K562 (cell line): ENCODE results near the gene MOB3B. TPM values are rescaled to one million over a fixed set of nuclear protein-coding genes. Genes with fewer than 3 reads are reported as not detected.

Experiments
- BACH1 ChIP-seq: fragments of 200-800 bp; sonication (Bioruptor generic); IDR thresholded peaks from 2 replicates; pipeline ENCODE4 v1.6.1; 2016; ENCODE audit warnings: missing genetic modification characterization, missing compliant biosample characterization
- BRD9 ChIP-seq: fragments of 450-650 bp; IDR thresholded peaks from 2 replicates; pipeline ENCODE4 v1.6.1; 2018; ENCODE audit warnings: low read depth; ENCODE audit not compliant: partially characterized antibody
- BRF1 ChIP-seq: IDR thresholded peaks from 3 replicates; pipeline ENCODE4 v1.6.1; 2011; ENCODE audit warnings: borderline replicate concordance, mild to moderate bottlenecking; ENCODE audit not compliant: insufficient read length; ENCODE audit errors: extremely low read depth
- E4F1 ChIP-seq: fragments of 250-450 bp; sonication (Bioruptor Pico); IDR thresholded peaks from 2 replicates; pipeline ENCODE4 v1.5.0; 2021; ENCODE audit warnings: mild to moderate bottlenecking, borderline replicate concordance
- ELK3 ChIP-seq: fragments of 450-650 bp; formaldehyde crosslinking; IDR thresholded peaks from 2 replicates; pipeline ENCODE4 v1.4.0; 2020; ENCODE audit warnings: mild to moderate bottlenecking
- ILF3 ChIP-seq: fragments of 450-650 bp; IDR thresholded peaks from 2 replicates; pipeline ENCODE4 v1.6.1; 2018; ENCODE audit warnings: antibody characterized with exemption, mild to moderate bottlenecking, moderate library complexity, borderline replicate concordance
- PTRF ChIP-seq: fragments of 450-650 bp; IDR thresholded peaks from 2 replicates; pipeline ENCODE4 v1.6.1; 2016; ENCODE audit warnings: mild to moderate bottlenecking, missing genetic modification characterization, missing compliant biosample characterization
- RREB1 ChIP-seq: fragments of 250-450 bp; sonication (Bioruptor Pico); IDR thresholded peaks from 2 replicates; pipeline ENCODE4 v1.4.0; 2020
- TRIM24 ChIP-seq, 2 experiments: fragments of 450-650 bp; IDR thresholded peaks; 2 replicates each; pipeline ENCODE4 v1.6.1; 2016
- ZNF197 ChIP-seq: fragments of 200-800 bp; sonication (Bioruptor generic); IDR thresholded peaks from 2 replicates; pipeline ENCODE4 v1.6.1; 2016; ENCODE audit warnings: low read depth, missing genetic modification characterization, missing compliant biosample characterization
- polyA plus RNA-seq, 8 experiments: library from polyadenylated mRNA; depleted of rRNA in 4 of 8; stranded (reverse) in 5 of 8; unstranded in 3 of 8; fragments of >200 nt; fragmentation: Nextera tagmentation in 2 of 8; fragmentation: Illumina TruSeq in 1 of 8; extraction: Ambion mirVana in 2 of 8; extraction: Trizol in 1 of 8; gene quantifications; 2 replicates each; pipeline versions ENCODE4 v1.2.1 to v1.2.3, GENCODE V29; 2011 to 2014; ENCODE audit warnings: inconsistent platforms in 1 of 8, missing spikeins in 1 of 8
- total RNA-seq, 7 experiments: library from RNA; depleted of rRNA in 6 of 7; stranded (reverse); fragments of >200 nt in 6 of 7; fragmentation: Illumina TruSeq in 2 of 7; extraction: Trizol in 2 of 7; gene quantifications; 2 replicates each; pipeline versions ENCODE4 v1.2.1 to v1.2.3, GENCODE V29; 2011 to 2021; ENCODE audit warnings: low replicate concordance in 1 of 7

The MOB3B gene
- total and polyA plus RNA-seq, 9 of the 15 experiments (the other 6 are each of a cell fraction or from before 2014, with no cell fraction given), result 3.6 to 12.8 (median 7.2) TPM

- TF ChIP-seq ELK3 (CRISPR knock-in tag), result no peak
- TF ChIP-seq E4F1, result no peak
- no peak for TF ChIP-seq BRF1
- no peak for TF ChIP-seq PTRF (tag)
- no peak for TF ChIP-seq TRIM24 (IDR thresholded peaks at IDR 0.05)
- TF ChIP-seq RREB1 (CRISPR knock-in tag), result no peak
- no peak for TF ChIP-seq BACH1
- TF ChIP-seq ZNF197 (CRISPR knock-in tag), result no peak
- no peak for TF ChIP-seq BRD9
- TF ChIP-seq ILF3, result no peak
These were observed 22.6 kb downstream of the MOB3B start (continued) for GRCh38 chr9:27506981-27507380.
